Body of pancreas (tissue), 4 donors: ENCODE results near the gene TMEM150C.

ENCODE experiments used
- POLR2A ChIP-seq, 3 donors: fragments of 450-650 bp; IDR thresholded peaks; one replicate each; pipeline ENCODE4 v1.6.1; 2016; ENCODE audit warnings: antibody characterized with exemption in 3 of 3, mild to moderate bottlenecking in 2 of 3
- TF ChIP-seq, protein P1 (sequence below), 7 experiments: fragments of 450-650 bp in 4 of 7; fragments of 200-600 bp in 3 of 7; sonication (generic) in 3 of 7; IDR thresholded peaks; one replicate each; pipeline ENCODE4 v1.5.1; 2016 to 2019; ENCODE audit warnings: antibody characterized with exemption in 7 of 7

GRCh38 chr4:82553020-82553419 is 8.8 kb downstream of the TMEM150C start:
- no peak for TF ChIP-seq POLR2A (IDR thresholded peaks at IDR 0.05)
- TF ChIP-seq, protein P1, sequence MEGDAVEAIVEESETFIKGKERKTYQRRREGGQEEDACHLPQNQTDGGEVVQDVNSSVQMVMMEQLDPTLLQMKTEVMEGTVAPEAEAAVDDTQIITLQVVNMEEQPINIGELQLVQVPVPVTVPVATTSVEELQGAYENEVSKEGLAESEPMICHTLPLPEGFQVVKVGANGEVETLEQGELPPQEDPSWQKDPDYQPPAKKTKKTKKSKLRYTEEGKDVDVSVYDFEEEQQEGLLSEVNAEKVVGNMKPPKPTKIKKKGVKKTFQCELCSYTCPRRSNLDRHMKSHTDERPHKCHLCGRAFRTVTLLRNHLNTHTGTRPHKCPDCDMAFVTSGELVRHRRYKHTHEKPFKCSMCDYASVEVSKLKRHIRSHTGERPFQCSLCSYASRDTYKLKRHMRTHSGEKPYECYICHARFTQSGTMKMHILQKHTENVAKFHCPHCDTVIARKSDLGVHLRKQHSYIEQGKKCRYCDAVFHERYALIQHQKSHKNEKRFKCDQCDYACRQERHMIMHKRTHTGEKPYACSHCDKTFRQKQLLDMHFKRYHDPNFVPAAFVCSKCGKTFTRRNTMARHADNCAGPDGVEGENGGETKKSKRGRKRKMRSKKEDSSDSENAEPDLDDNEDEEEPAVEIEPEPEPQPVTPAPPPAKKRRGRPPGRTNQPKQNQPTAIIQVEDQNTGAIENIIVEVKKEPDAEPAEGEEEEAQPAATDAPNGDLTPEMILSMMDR (IDR thresholded peaks at IDR 0.05), result no peak
